HEK293 (cell line): ENCODE results near the gene MRPL48.
A peak's percentile ranks its signal among the peaks of the same experiment; 100 is the strongest.

Source experiments
- ATF2 ChIP-seq: fragments of 450-650 bp; formaldehyde crosslinking; IDR thresholded peaks from 2 replicates; pipeline ENCODE4 v1.5.1; 2016; ENCODE audit warnings: missing biosample characterization, missing genetic modification characterization, low read depth
- GLIS1 ChIP-seq: fragments of 450-650 bp; formaldehyde crosslinking; IDR thresholded peaks from 2 replicates; pipeline ENCODE4 v1.5.1; 2016; ENCODE audit warnings: missing biosample characterization, missing genetic modification characterization
- IKZF3 ChIP-seq: fragments of 450-650 bp; IDR thresholded peaks from 2 replicates; pipeline ENCODE4 v1.5.0; 2018; ENCODE audit warnings: missing biosample characterization, mild to moderate bottlenecking, missing genetic modification characterization, moderate library complexity
- OVOL3 ChIP-seq: fragments of 450-650 bp; formaldehyde crosslinking; IDR thresholded peaks from 2 replicates; pipeline ENCODE4 v1.5.1; 2016; ENCODE audit warnings: missing biosample characterization, missing genetic modification characterization
- SALL2 ChIP-seq: fragments of 450-650 bp; formaldehyde crosslinking; IDR thresholded peaks from 2 replicates; pipeline ENCODE4 v1.5.0; 2017; ENCODE audit warnings: missing biosample characterization, mild to moderate bottlenecking, missing genetic modification characterization, borderline replicate concordance
- SP3 ChIP-seq: fragments of 450-650 bp; formaldehyde crosslinking; IDR thresholded peaks from 2 replicates; pipeline ENCODE4 v1.5.1; 2016; ENCODE audit warnings: missing biosample characterization, missing genetic modification characterization
- TRIM28 ChIP-seq: IDR thresholded peaks from 2 replicates; pipeline ENCODE4 v1.6.1; 2011; ENCODE audit warnings: low read length, control low read depth, borderline replicate concordance
- ZBTB17 ChIP-seq: fragments of 450-650 bp; formaldehyde crosslinking; IDR thresholded peaks from 2 replicates; pipeline ENCODE4 v1.5.1; 2016; ENCODE audit warnings: missing biosample characterization, missing genetic modification characterization
- ZBTB49 ChIP-seq: fragments of 450-650 bp; formaldehyde crosslinking; IDR thresholded peaks from 2 replicates; pipeline ENCODE4 v1.5.1; 2016; ENCODE audit warnings: missing biosample characterization, missing genetic modification characterization, low read depth
- ZNF16 ChIP-seq: fragments of 450-650 bp; formaldehyde crosslinking; IDR thresholded peaks from 2 replicates; pipeline ENCODE4 v1.5.1; 2016; ENCODE audit warnings: low read depth, missing biosample characterization, missing genetic modification characterization
- ZNF18 ChIP-seq: fragments of 450-650 bp; formaldehyde crosslinking; IDR thresholded peaks from 2 replicates; pipeline ENCODE4 v1.5.1; 2016; ENCODE audit warnings: missing biosample characterization, missing genetic modification characterization
- ZNF214 ChIP-seq: fragments of 450-650 bp; formaldehyde crosslinking; IDR thresholded peaks from 2 replicates; pipeline ENCODE4 v1.5.1; 2017; ENCODE audit warnings: missing biosample characterization, mild to moderate bottlenecking, missing genetic modification characterization, borderline replicate concordance
- ZNF239 ChIP-seq: fragments of 450-650 bp; formaldehyde crosslinking; IDR thresholded peaks from 2 replicates; pipeline ENCODE4 v1.5.1; 2016; ENCODE audit warnings: missing biosample characterization, missing genetic modification characterization
- ZNF335 ChIP-seq: fragments of 450-650 bp; formaldehyde crosslinking; conservative IDR thresholded peaks from 2 replicates; pipeline ENCODE4 v1.5.1; 2016; ENCODE audit warnings: missing biosample characterization, missing genetic modification characterization
- ZNF391 ChIP-seq: fragments of 450-650 bp; formaldehyde crosslinking; IDR thresholded peaks from 2 replicates; pipeline ENCODE4 v1.5.1; 2016; ENCODE audit warnings: low read depth, missing biosample characterization, missing genetic modification characterization, borderline replicate concordance
- ZNF473 ChIP-seq: fragments of 450-650 bp; formaldehyde crosslinking; IDR thresholded peaks from 2 replicates; pipeline ENCODE4 v1.5.1; 2017; ENCODE audit warnings: missing biosample characterization, missing genetic modification characterization
- ZNF488 ChIP-seq: fragments of 450-650 bp; formaldehyde crosslinking; IDR thresholded peaks from 2 replicates; pipeline ENCODE4 v1.5.1; 2016; ENCODE audit warnings: missing biosample characterization, missing genetic modification characterization
- ZNF510 ChIP-seq: fragments of 450-650 bp; formaldehyde crosslinking; IDR thresholded peaks from 2 replicates; pipeline ENCODE4 v1.5.1; 2018; ENCODE audit warnings: mild to moderate bottlenecking, missing genetic modification characterization, missing biosample characterization; ENCODE audit not compliant: insufficient replicate concordance
- ZNF548 ChIP-seq: fragments of 450-650 bp; formaldehyde crosslinking; IDR thresholded peaks from 2 replicates; pipeline ENCODE4 v1.5.1; 2016; ENCODE audit warnings: missing biosample characterization, missing genetic modification characterization
- ZNF596 ChIP-seq: fragments of 450-650 bp; IDR thresholded peaks from 2 replicates; pipeline ENCODE4 v1.5.0; 2018; ENCODE audit warnings: missing biosample characterization, mild to moderate bottlenecking, missing genetic modification characterization, moderate library complexity
- ZNF600 ChIP-seq: fragments of 450-650 bp; formaldehyde crosslinking; IDR thresholded peaks from 2 replicates; pipeline ENCODE4 v1.5.1; 2016; ENCODE audit warnings: missing biosample characterization, missing genetic modification characterization
- ZNF658 ChIP-seq: fragments of 450-650 bp; formaldehyde crosslinking; IDR thresholded peaks from 2 replicates; pipeline ENCODE4; 2016; ENCODE audit warnings: missing biosample characterization, missing genetic modification characterization
- ZNF776 ChIP-seq: fragments of 450-650 bp; formaldehyde crosslinking; IDR thresholded peaks from 2 replicates; pipeline ENCODE4 v1.5.0; 2017; ENCODE audit warnings: missing biosample characterization, missing genetic modification characterization, borderline replicate concordance
- ZNF830 ChIP-seq: fragments of 450-650 bp; IDR thresholded peaks from 2 replicates; pipeline ENCODE4 v1.5.0; 2018; ENCODE audit warnings: missing biosample characterization, missing genetic modification characterization, low read depth, mild to moderate bottlenecking, moderate library complexity
- ZXDB ChIP-seq: fragments of 450-650 bp; formaldehyde crosslinking; IDR thresholded peaks from 2 replicates; pipeline ENCODE4 v1.5.1; 2016; ENCODE audit warnings: missing biosample characterization, missing genetic modification characterization
- TF ChIP-seq, protein P1 (sequence below): fragments of 450-650 bp; formaldehyde crosslinking; IDR thresholded peaks from 2 replicates; pipeline ENCODE4 v1.5.1; 2016; ENCODE audit warnings: missing biosample characterization, missing genetic modification characterization
- TF ChIP-seq, protein P2 (sequence below): fragments of 450-650 bp; formaldehyde crosslinking; IDR thresholded peaks from 2 replicates; pipeline ENCODE4 v1.5.0; 2017; ENCODE audit warnings: missing biosample characterization, missing genetic modification characterization, borderline replicate concordance

MRPL48 gene

GRCh38 chr11:73779084-73779902, 8.4 kb upstream of the MRPL48 start (continued):
- TF ChIP-seq ZNF488: no peak
- TF ChIP-seq, protein P1, sequence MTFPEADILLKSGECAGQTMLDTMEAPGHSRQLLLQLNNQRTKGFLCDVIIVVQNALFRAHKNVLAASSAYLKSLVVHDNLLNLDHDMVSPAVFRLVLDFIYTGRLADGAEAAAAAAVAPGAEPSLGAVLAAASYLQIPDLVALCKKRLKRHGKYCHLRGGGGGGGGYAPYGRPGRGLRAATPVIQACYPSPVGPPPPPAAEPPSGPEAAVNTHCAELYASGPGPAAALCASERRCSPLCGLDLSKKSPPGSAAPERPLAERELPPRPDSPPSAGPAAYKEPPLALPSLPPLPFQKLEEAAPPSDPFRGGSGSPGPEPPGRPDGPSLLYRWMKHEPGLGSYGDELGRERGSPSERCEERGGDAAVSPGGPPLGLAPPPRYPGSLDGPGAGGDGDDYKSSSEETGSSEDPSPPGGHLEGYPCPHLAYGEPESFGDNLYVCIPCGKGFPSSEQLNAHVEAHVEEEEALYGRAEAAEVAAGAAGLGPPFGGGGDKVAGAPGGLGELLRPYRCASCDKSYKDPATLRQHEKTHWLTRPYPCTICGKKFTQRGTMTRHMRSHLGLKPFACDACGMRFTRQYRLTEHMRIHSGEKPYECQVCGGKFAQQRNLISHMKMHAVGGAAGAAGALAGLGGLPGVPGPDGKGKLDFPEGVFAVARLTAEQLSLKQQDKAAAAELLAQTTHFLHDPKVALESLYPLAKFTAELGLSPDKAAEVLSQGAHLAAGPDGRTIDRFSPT (tag by site-specific recombination): no peak
- peak; percentile 71 for TF ChIP-seq ZXDB (tag by site-specific recombination)
- no peak for TF ChIP-seq ZNF658 (tag by site-specific recombination)
- TF ChIP-seq ATF2 (tag by site-specific recombination): peak; percentile 97
- TF ChIP-seq, protein P2, sequence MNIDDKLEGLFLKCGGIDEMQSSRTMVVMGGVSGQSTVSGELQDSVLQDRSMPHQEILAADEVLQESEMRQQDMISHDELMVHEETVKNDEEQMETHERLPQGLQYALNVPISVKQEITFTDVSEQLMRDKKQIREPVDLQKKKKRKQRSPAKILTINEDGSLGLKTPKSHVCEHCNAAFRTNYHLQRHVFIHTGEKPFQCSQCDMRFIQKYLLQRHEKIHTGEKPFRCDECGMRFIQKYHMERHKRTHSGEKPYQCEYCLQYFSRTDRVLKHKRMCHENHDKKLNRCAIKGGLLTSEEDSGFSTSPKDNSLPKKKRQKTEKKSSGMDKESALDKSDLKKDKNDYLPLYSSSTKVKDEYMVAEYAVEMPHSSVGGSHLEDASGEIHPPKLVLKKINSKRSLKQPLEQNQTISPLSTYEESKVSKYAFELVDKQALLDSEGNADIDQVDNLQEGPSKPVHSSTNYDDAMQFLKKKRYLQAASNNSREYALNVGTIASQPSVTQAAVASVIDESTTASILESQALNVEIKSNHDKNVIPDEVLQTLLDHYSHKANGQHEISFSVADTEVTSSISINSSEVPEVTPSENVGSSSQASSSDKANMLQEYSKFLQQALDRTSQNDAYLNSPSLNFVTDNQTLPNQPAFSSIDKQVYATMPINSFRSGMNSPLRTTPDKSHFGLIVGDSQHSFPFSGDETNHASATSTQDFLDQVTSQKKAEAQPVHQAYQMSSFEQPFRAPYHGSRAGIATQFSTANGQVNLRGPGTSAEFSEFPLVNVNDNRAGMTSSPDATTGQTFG (tag by site-specific recombination): no peak
- TF ChIP-seq ZNF596: no peak
- TF ChIP-seq ZBTB17 (tag by site-specific recombination): peak; percentile 93
- peak; percentile 89; the same call in 1 of the 2 replicates for TF ChIP-seq TRIM28
- no peak for TF ChIP-seq ZBTB49 (tag by site-specific recombination)
- no peak for TF ChIP-seq ZNF548 (tag by site-specific recombination)
- no peak for TF ChIP-seq ZNF510 (tag by site-specific recombination)
- peak; percentile 99 for TF ChIP-seq ZNF600 (tag by site-specific recombination)
- peak; percentile 7; the same call in 1 of the 2 replicates for TF ChIP-seq GLIS1
- TF ChIP-seq ZNF473 (tag by site-specific recombination): no peak
- no peak for TF ChIP-seq ZNF16 (tag by site-specific recombination)
- TF ChIP-seq SALL2: no peak
- TF ChIP-seq ZNF776: no peak
- TF ChIP-seq SP3: peak; percentile 94
- peak; percentile 95 for TF ChIP-seq ZNF335 (tag by site-specific recombination)
- no peak for TF ChIP-seq ZNF391 (tag by site-specific recombination)
- TF ChIP-seq ZNF214 (tag by site-specific recombination): no peak
- peak; percentile 88 for TF ChIP-seq IKZF3 (tag by site-specific recombination)
- TF ChIP-seq OVOL3 (tag by site-specific recombination): no peak
- TF ChIP-seq ZNF239 (tag by site-specific recombination): no peak
- no peak for TF ChIP-seq ZNF830 (tag by site-specific recombination)
- peak; percentile 56; the same call in 1 of the 2 replicates for TF ChIP-seq ZNF18 (tag by site-specific recombination)
